HFFc6 (cell line): ENCODE results near the gene TBCK. TPM values are rescaled to one million over a fixed set of nuclear protein-coding genes. Genes with fewer than 3 reads are reported as not detected.

ENCODE experiments used
- DNase-seq: peaks from one replicate; pipeline ENCODE4 v3.0.0-alpha.2; 2018
- H3K27ac Mint-ChIP-seq: 2 replicates; pipeline ENCODE4 v1.8.0; 2020; ENCODE audit warnings: mild to moderate bottlenecking, mixed read lengths
- H3K27me3 Mint-ChIP-seq: 2 replicates; pipeline ENCODE4 v1.8.0; 2021; ENCODE audit warnings: mild to moderate bottlenecking, moderate library complexity, mixed read lengths; ENCODE audit not compliant: insufficient read depth
- H3K36me3 Mint-ChIP-seq: 2 replicates; pipeline ENCODE4 v1.8.0; 2021; ENCODE audit warnings: low read depth, mixed read lengths
- H3K4me1 Mint-ChIP-seq: 2 replicates; pipeline ENCODE4 v1.8.0; 2020; ENCODE audit warnings: low read depth, mixed read lengths
- H3K4me3 Mint-ChIP-seq: 2 replicates; pipeline ENCODE4 v1.8.0; 2020; ENCODE audit warnings: mild to moderate bottlenecking, moderate library complexity, mixed read lengths
- H3K9me3 Mint-ChIP-seq: 2 replicates; pipeline ENCODE4 v1.8.0; 2020; ENCODE audit warnings: mild to moderate bottlenecking, mixed read lengths
- CTCF ChIP-seq: fragments of 200-600 bp; sonication (generic); IDR thresholded peaks from 2 replicates; pipeline ENCODE4 v1.5.0; 2021; ENCODE audit warnings: antibody characterized with exemption, mild to moderate bottlenecking
- total RNA-seq, 6 experiments: library from RNA; stranded (reverse); fragmentation: NEBNext Ultra II Directional; extraction: Animal tissue kit (Norgen Biotek cat#: 25700); gene quantifications; 2 replicates in 1 of 6; 3 replicates in 5 of 6; pipeline ENCODE4 v1.2.3, GENCODE V29; 2021

Gene TBCK
- total RNA-seq, 6 experiments from 2014 or later: 21.4 to 37.0 (median 27.1) TPM

DNA sequence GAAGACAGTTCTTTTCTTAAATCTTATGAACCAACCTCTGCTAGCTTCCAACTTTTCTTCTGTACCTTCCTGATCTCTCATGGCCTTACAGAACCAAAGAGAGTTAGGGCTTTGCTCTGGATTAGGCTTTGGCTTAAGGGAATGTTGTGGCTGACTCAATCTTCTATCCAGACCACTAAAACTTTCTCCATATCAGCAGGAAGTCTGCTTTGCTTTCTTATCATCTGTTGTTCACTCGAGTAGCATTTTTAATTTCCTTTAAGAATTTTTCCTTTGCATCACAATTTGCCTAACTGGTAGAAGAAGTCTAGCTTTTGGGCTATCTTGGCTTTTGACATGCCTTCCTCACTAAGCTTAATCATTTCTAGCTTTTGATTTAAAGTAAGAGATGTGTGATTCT is 167.0 kb downstream of the TBCK start:
- H3K4me3 Mint-ChIP-seq: no peak overlapping the region
- H3K9me3 Mint-ChIP-seq: no peaks in the 10 kb centered on the region
- H3K36me3 Mint-ChIP-seq: peaks cover 28% of the 10 kb centered on the region
- H3K4me1 Mint-ChIP-seq: no peaks in the 10 kb centered on the region
- no peaks in the 10 kb centered on the region; the same call in 1 of the 2 replicates for H3K27me3 Mint-ChIP-seq
- TF ChIP-seq CTCF: no peak
- no peak overlapping the region for H3K27ac Mint-ChIP-seq
- no peak for DNase-seq

DNA sequence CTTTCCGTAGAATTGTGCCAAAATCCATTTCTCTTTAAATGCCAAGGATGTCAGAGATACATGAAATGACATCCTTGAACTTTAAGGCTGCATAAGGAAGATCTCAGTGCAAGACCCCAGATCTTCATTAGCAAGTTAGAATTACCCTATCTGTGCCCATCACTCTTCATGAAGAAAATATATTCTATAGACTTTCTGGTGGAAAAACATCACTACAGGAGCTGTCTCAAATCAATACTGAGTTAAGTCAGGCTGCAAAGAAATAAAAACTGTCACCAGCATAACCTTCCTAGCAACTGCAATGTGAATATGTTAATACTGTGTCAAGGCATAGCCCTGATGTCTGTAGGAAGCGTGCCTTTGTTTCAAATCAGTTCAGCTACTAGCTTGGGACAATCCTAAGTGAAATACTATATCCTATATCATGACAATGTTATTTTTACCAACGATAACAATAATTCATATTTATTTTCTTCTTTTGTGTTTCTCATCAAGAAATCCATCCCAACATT is 173.3 kb downstream of the TBCK start:
- Mint-ChIP-seq H3K9me3 (no peaks in the 10 kb centered on the region), H3K4me3 (no peak overlapping the region), H3K36me3 (peaks cover 14% of the 10 kb centered on the region), H3K27me3 (no peaks in the 10 kb centered on the region; the same call in 1 of the 2 replicates), H3K27ac (no peak overlapping the region), H3K4me1 (no peaks in the 10 kb centered on the region)
- no peak for DNase-seq
- no peak for TF ChIP-seq CTCF

- Mint-ChIP-seq H3K27me3 (no peaks in the 10 kb centered on the region), H3K9me3 (no peaks in the 10 kb centered on the region), H3K27ac (no peak overlapping the region), H3K4me1 (no peaks in the 10 kb centered on the region), H3K36me3 (no peaks in the 10 kb centered on the region), H3K4me3 (no peak overlapping the region)
- TF ChIP-seq CTCF: peak; percentile 41; the same call in 1 of the 2 replicates
- DNase-seq: no peak
Measured at GRCh38 chr4:106140601-106141000, 175.4 kb downstream of the TBCK start.

- DNase-seq: no peak
- H3K4me1 Mint-ChIP-seq: no peaks in the 10 kb centered on the region
Measured at GRCh38 chr4:106136777-106137331, 179.2 kb downstream of the TBCK start.

DNA sequence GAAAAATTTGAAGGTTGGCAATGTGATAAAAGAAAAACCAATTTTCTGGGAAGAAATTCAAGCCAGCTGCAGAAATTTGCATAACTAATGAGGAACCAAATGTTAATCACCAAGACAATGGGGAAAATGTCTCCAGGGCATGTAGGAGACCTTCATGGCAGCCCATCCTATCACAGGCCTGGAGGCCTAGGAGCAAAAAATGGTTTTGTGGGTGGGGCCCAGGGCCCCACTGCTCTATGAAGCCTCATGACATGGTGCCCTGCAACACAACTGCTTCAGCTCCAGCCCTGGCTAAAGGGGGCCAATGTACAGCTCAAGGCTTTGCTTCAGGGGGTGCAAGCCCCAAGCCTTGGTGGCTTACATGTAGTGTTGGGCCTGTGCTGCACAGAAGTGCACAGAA is 184.0 kb downstream of the TBCK start:
- no peak overlapping the region for H3K4me3 Mint-ChIP-seq
- DNase-seq: no peak
- peaks cover 18% of the 10 kb centered on the region for H3K9me3 Mint-ChIP-seq
- H3K4me1 Mint-ChIP-seq: no peaks in the 10 kb centered on the region
- no peak for TF ChIP-seq CTCF
- H3K27ac Mint-ChIP-seq: no peak overlapping the region
- H3K36me3 Mint-ChIP-seq: peaks cover 21% of the 10 kb centered on the region
- no peaks in the 10 kb centered on the region for H3K27me3 Mint-ChIP-seq

More at GRCh38 chr4:106136777-106137331, 179.2 kb downstream of the TBCK start:
- no peak overlapping the region for H3K27ac Mint-ChIP-seq
- no peak overlapping the region for H3K4me3 Mint-ChIP-seq
- H3K9me3 Mint-ChIP-seq: peaks cover 13% of the 10 kb centered on the region
- no peak for TF ChIP-seq CTCF
- H3K27me3 Mint-ChIP-seq: no peaks in the 10 kb centered on the region
- H3K36me3 Mint-ChIP-seq: peaks cover 15% of the 10 kb centered on the region
